ENCODE measurements around the gene KAZALD1. TPM values are rescaled to one million over a fixed set of nuclear protein-coding genes. Genes with fewer than 3 reads are reported as not detected.

The KAZALD1 gene
- total RNA-seq, 1 donor from 2014 or later, result 0.41 TPM

DNA sequence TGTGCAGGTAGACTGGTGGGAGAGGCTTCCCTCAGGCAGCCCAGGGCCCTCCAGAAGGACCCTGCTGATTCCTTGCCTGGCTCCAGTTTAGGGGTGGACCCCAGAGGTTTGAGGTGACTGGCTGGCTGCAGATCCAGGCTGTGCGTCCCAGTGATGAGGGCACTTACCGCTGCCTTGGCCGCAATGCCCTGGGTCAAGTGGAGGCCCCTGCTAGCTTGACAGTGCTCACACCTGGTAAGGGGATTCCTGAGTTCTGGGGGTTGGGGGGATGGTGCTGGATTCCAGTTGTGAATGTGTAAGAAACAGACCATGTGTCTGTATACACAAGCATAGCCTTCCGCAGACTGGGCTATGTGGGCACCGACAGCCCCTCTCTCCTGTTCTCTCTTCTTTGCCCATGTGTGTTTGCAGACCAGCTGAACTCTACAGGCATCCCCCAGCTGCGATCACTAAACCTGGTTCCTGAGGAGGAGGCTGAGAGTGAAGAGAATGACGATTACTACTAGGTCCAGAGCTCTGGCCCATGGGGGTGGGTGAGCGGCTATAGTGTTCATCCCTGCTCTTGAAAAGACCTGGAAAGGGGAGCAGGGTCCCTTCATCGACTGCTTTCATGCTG lies 2.7 kb downstream of the KAZALD1 start:
- FAIRE-seq (no peak), DNase-seq (ENCODE audit: low spot score in 2 of 2) (no peak)

DNA sequence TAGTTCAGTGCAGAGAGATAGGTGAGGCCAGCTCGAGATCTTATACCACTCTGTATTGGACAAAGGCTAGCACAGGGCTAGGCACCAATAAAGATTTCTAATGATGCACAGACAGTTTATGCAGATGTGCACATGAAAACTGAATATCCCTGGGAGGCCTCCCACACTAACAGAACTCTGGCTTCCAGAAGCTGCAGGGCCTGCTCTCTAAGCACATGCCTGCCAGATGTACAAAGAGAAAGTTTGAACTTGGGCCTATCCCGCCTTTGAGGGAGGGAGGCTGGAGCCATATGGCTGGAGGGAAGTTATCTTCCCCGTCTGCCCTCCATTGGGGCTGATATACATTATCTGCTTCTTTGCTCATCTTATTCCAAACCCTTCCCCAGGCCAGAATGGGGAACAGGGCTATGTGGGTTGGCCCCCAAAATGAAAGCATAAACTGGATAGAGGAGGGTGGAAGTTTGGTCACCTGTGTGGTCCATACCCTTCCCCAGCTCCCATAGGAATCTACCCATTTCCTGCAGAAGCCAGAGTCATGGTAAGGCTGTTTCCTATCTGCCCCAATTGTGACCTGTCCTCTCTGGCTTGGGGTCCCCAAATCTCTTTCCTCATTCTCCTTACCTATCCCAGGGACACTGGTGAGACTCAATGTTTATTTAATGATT lies 3.8 kb downstream of the KAZALD1 start:
- no peak for FAIRE-seq
- no peak for DNase-seq (ENCODE audit: low spot score in 2 of 2)

DNA sequence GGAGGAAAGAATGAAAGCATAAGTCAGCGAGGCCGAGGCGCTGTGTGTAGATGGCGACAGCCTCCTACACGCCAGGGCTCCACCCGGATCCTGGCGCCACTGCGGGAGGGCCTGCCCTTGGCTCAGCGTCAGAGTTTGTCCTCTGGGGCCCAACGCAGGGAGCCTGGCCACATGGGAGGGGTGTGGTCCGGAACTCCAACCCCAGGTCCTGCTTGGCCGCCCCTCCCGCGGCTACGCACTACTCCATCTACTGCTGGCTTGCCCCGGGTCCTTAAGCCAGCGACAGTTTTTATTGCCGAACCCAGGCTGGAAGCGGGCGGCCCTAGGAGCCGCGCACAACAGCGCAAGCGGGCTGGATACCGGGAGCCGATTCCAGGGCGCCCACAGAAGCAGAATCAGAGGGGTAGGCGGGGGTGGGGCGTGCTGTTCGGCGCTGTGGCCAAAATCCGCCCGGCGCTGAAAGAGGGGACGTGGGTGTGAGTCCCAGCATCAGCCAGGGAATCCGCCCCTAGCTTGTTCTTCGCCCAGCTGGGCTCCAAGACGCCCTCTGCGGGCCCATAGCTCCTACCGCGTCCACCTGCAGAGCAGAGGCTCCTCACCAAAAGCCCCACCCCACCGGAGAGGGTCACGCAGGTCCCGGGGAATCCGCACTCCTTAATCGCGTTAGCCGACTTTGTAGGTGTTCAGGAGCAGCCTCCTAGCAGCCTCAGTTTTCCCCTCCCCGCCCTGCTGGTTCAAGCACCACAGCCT lies 4.5 kb downstream of the KAZALD1 start:
- DNase-seq (ENCODE audit: low spot score in 2 of 2) (peak in 1 of 2 donors; percentile 69), FAIRE-seq (no peak)

DNA sequence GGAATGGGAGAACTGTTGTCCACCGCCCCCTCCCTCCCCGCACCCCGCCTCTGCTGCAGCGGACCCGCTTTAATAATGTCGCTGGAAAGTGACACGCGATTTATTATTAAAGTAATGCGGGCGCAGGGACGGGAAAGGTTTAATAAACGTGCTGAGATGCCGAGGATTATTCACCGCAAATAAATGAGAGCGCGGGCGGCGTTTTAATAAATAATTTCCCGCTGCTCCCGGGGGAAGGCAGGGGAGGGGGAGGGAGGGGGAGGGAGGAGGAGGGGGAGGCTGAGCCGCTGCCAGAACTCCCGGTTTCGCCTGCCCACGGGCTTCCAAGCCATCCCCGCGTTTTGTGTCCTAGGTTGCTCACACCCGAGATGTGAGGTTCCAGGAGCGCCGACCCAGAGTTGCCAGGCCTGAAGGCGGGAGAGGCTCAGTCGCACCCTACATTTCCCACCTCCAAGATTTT lies 5.1 kb downstream of the KAZALD1 start:
- DNase-seq (ENCODE audit: low spot score in 2 of 2), result no peak

DNA sequence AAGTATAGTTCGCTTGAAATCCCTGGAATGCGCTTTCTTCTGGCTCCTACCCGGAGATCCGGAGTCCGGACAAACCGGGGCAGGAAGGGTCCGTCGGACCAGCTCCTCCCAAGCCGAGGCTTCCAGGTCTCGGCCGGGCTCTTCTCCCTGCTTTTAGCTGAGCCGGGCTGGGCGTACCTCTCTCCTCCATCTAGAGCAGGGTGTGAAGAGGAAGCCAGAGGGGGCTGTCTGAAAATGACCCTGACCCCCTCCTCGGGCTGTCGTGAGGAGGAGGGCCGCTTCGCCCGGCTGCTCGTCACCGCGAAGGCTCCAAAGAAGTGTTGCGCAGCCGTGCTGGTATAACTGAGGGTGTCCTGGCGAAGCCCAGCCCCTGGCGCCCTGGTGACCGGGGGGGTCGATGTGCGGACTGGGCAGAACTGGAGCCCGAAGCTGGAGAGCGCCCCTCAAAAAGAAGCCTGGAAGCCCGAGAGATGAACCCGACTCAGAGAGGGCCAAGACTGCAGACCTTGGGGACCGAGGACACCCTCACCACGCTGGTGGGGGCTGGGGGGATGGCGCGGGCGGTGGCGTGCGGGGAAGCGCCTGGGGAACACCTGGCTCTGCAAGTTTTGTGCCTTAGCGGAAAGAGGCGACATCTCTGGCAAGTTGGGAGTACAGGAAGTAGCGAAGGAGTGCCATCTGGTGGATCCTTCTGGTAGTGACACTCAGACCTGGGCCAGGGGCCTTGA lies 5.7 kb downstream of the KAZALD1 start:
- DNase-seq (ENCODE audit: low spot score in 2 of 2), result peak; percentile 83
- FAIRE-seq, result no peak

More for the DNA sequence above, 5.1 kb downstream of the KAZALD1 start:
- FAIRE-seq, result no peak

DNA sequence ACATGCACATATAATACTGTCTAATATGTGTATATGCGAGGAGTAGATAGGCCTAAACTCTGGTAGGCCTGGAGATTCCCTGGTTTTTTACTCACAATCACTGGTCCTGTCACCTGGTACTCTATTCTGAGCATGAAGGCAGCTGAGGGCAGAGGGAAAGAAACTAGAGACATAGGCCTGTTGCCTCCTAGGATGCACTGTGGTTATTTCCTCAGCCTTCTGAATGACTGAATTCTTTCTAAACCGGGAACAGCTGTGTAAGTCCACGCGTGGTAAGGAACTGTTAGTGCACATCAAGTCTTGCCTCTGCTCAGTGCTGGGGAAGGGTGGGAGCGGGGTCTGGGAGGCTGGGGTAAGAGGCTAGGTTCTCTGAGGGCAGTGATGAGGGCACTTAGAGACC lies 7.7 kb downstream of the KAZALD1 start:
- FAIRE-seq, result no peak

DNA sequence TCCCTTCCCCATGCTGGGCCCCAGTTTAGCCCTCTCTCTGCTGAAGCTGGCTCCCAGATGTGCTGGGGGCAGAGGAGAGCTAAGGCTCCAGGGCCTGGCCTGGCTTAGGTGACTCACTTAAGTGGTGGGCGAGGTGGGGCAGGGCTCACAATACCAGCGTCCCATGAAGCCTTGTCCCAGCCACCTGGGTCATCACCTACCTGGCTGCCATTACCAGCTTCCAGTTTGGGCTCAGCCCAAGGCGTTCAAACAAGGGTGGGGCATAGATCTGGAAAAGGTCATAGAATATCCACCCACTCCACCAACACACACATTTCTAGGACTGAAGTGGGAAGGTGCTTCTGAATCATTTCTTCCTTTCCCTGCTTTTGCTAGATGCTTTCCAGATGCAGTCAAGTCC lies 8.3 kb downstream of the KAZALD1 start:
- FAIRE-seq, result no peak
- no peak for DNase-seq (ENCODE audit: low spot score in 2 of 2)

More for the DNA sequence above, 7.7 kb downstream of the KAZALD1 start:
- no peak for DNase-seq (ENCODE audit: low spot score in 2 of 2)

DNA sequence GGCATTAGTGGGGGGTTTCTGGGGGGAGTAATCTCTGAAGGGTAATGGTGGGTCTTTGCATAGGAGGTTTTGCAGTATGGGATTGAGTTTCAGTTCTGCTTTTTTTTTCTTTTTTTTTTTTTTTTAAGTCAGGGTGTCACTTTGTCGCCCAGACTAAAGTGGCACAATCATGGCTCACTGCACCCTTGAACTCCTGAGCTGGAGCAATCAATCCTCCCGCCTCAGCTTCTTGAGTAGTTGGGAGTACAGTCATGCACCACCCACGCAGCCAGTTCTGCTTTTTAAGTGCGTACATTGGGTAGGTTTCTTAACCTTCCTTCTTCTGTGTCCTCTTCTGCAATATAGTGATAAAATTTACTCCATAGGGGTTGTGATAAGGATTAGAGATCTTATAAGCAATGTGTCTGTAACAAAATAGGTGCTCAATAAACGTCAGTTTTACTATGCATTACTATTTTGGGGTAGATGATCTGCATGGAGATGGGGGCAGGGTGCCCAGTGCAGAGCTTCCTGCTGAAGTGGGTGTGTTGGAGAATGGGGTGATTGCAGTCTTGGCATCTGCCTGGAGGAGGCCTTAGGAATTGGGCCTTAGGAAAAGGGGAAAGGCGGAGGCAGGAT lies 9.6 kb downstream of the KAZALD1 start:
- no peak for DNase-seq (ENCODE audit: low spot score in 2 of 2)
- FAIRE-seq, result no peak

DNA sequence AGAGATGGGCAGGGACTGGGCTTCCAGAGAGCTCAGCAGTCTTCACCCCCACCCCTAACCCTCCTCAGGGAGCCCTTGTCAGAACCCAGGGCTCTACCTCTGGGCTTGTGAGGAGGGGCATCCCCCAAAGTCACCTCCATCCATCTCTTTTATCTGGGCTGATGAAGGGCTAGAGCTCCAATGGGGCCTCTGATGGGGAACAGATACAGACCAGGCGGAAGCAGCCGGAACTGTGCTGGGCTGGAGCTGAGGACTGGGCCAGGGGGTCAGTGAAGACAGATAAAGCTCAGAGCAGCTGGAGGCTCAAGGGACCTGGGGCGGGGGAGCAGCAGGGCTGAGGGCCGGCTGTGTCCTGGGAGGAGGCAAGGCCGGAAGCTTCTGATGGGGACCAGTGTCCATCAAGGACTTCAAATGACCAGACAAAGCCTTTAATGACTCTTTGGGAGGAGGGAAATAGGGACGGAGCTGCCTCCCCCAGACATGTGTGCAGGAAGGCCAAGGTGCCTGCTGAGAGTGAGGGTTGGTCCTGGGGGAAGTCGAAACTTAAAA lies 10.2 kb downstream of the KAZALD1 start:
- DNase-seq (ENCODE audit: low spot score in 2 of 2) (no peak), FAIRE-seq (no peak)

DNA sequence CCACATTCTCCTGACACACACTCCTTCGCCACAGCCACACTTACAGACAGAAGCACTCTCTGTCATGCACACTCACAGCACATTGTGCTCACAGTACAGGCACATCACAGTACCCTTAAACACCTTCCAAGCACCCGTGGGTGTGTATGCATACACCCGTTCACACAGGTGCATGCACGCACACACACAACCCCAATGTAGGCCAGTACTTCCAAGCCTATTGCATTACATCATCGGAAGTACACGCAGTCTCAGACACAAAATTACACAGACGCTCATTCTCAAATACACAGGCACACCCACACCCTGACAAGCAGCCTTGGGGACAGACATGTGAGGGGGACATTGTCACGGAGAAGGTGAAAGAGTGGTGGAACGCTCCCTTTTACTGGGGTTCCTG lies 11.1 kb downstream of the KAZALD1 start:
- DNase-seq (ENCODE audit: low spot score in 2 of 2) (no peak), FAIRE-seq (no peak)

DNA sequence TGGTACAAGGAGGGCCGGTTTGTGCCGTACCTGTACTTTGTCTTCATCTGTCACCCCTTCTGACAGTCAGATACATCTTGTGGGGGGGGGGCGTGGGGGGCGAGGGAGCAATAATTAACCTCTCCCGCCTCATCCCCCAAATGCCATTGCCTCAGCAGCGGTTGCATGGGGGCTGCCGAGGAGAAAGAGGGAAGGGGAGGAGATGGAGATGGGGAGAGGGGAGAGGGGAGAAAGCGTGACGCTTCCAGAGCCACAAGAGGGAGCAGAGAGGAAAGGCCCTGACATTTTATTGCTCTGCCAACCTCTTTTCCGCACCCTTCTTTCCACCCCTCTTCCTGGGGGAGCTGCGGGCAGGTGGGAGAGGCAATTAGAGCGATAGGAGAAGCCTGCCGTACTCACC lies 11.8 kb downstream of the KAZALD1 start:
- no peak for FAIRE-seq
- no peak for DNase-seq (ENCODE audit: low spot score in 2 of 2)

DNA sequence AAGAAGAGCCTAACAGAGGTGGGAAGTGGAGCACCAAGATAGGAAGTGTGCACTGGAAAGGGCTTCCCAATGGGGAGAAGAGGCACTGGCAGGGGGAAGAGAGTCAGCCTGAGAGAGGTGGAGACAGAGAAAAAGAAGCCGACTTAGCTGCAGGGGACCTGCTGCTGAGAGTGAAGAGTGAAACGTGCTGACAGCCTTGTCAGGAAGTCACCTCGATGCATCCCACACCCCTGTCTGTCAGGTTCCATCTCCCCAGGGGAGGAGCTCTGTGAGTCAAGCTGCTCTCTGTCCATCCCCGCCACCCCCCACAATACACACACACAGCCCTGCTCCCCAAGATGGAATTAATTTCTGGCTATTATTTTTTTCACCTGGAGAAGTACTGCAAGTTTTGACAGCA lies 14.0 kb downstream of the KAZALD1 start:
- FAIRE-seq, result no peak
- no peak for DNase-seq (ENCODE audit: low spot score in 2 of 2)

DNA sequence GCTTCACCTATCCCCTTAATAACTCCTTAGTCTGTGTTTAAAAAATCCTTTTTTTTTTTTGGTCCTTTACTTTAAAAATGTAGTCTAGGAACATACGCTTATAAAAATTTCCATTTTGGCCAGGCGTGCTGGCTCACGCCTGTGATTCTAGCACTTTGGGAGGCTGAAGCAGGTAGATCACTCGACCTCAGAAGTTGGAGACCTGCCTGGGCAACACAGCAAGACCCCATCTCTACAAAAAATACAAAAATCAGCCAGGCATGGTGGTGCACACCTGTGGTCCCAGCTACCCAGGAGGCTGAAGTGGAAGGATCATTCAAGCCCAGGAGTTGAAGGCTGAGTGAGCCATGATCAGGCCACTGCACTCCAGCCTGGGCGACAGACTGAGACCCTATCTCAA lies 14.8 kb downstream of the KAZALD1 start:
- no peak for FAIRE-seq
- DNase-seq (ENCODE audit: low spot score in 2 of 2), result no peak

DNA sequence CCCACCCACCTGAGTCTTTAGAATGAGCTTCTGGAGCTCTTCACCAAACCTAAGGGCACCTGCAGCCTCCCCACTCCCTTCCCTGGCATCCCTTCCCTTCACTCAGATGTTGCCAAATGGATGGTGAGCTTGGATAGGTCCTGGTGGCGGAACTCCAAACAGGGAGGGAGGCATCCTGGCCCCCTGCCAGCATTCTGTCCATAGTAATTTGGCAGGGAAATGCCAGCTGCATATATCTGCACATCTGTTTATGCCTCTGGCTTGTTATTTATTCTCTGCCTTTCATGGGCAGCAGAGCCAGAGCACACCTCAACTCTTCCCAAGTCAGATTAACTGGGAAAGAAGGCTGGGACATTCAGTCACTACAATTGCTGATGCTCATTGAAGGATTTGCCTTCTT lies 18.1 kb downstream of the KAZALD1 start:
- DNase-seq (ENCODE audit: low spot score in 2 of 2) (no peak), FAIRE-seq (no peak)

DNA sequence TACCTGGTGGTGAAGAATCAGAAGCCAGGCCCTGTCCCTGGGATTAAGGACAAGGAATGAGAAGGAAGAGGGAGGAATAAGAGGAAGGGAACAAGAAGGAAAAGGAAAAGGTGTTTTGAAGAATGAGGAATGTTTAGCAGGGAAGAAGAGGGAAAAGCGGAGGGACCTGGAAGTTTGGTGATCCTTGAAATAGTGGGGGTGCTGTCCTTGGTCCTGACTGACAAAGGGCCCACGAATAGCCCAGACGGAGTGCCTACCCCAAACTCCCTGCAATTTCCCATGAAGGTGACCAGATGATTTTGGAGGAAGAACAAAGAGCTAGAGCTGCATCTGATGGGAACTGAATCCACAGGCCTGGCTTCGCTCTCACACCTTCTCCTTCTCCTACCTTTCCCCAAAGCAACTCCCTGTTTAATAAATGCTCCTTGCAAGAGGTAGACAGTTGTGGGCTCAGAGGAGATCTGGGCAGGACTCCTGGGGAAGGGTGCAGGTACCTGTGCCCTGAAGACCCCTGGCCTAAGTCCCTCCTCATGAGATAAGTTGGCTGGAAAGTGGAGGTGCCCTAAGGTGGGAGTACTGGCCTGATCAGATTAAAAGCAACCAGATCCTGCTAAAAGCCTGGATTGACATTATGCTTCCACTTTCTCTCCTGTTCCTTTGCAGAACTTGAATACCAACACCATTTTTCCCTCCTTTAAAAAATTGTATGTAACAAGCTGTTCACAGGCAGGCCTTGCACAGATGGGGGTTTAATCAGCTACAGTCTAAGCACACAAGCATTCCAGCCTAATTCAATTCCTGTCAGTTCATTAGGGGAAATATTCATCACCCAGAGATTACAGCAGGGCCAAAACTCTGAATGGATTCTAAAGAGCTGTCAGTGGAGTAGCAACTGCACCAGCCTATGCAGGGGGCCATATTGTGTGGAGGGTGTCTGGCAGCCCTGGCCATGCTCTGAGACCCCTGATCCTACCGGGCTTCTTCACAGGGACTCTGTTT lies 19.4 kb downstream of the KAZALD1 start:
- DNase-seq (ENCODE audit: low spot score in 2 of 2), result no peak

DNA sequence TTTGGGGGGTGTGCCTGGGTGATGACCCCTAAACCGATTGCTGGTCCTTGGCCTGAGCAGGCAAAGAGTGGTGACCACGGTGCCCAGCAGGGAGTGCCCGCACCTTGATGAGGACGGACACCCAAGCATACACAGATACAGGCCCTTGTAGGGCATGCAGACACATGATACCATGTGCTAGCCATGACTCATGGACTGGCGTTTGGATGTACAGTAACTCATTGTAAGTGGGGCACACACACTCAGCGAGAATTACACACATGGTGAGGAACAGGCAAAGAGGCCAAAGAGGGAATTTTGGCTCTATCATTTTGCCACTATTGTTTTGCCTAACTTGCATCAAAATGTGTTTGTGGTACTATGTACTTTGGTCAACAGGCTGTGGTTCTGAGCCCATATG lies 24.1 kb downstream of the KAZALD1 start:
- DNase-seq (ENCODE audit: low spot score in 2 of 2) (no peak), FAIRE-seq (no peak)

More for the DNA sequence above, 19.4 kb downstream of the KAZALD1 start:
- FAIRE-seq, result no peak

DNA sequence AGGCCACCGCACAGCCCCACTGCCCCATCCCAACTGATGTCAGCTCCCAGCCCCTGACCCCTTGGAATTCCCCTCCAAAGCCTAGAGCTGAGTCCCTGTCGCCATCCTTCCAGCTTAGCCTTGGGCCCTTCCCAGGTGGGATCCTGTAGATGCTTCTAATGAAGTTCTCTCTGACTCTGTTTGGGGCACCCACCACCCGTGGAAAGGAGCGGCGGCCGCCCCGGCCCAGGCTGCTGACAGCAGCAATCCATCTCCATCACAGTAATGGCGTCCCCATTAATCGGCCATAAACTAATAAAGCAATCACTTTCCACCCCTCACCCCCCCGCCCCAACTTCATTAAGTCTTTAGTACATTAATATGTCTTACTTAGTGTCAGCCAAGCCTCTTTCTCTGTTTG lies 25.6 kb downstream of the KAZALD1 start:
- DNase-seq (ENCODE audit: low spot score in 2 of 2) (no peak), FAIRE-seq (no peak)

DNA sequence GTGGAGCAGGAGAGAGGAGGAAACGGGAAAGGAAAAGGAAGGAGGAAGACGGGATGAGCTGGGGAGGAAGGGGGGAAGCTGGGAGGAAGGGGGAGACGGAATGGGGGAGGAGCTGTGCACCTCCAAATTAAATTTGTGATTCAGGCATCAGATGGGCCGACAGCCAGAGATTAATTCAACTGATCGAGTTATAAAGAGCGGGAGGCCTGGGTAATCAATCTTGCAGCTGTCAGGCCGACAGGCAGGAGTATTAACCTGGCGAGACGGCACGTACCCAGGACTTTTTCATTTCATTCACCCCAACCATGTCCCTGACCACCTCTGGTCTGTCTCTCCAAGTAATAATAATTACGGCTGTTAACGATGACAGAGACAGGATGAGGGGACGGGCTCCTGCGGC lies 26.2 kb downstream of the KAZALD1 start:
- FAIRE-seq, result no peak
- no peak for DNase-seq (ENCODE audit: low spot score in 2 of 2)

Data from frontal cortex (tissue), 4 donors.